WTC11 (cell line): ENCODE data around the gene CCDC12. TPM values are rescaled to one million over a fixed set of nuclear protein-coding genes. Genes with fewer than 3 reads are reported as not detected.

Experiments
- ATAC-seq: fragments of 200-7000 bp; cut with Tn5 transposase; 2 replicates; pipeline ENCODE4 v1.10.0; 2021; ENCODE audit warnings: mild to moderate bottlenecking, moderate library complexity
- CTCF ChIA-PET: fragments of 300-600 bp; sonication (Branson Sonifier 250); formaldehyde crosslinking; loops from one replicate; lab custom pipeline; 2021; ENCODE audit warnings: antibody characterized with exemption; lab: Charles Lee
- POLR2A ChIA-PET: fragments of 350-600 bp; sonication (Branson Sonifier 250); formaldehyde crosslinking; loops from one replicate; lab custom pipeline; 2021; ENCODE audit warnings: antibody characterized with exemption; lab: Charles Lee
- DNase-seq: peaks from one replicate; pipeline ENCODE4 v3.0.0; 2021; ENCODE audit warnings: low spot score
- H3K27ac Mint-ChIP-seq: 2 replicates; pipeline ENCODE4 v1.8.0; 2021; ENCODE audit warnings: mixed read lengths
- H3K27me3 Mint-ChIP-seq: 2 replicates; pipeline ENCODE4 v1.8.0; 2021; ENCODE audit warnings: low read depth, mild to moderate bottlenecking, moderate library complexity, mixed read lengths
- H3K36me3 Mint-ChIP-seq: 2 replicates; pipeline ENCODE4 v1.8.0; 2021; ENCODE audit warnings: mixed read lengths
- H3K4me1 Mint-ChIP-seq: 2 replicates; pipeline ENCODE4 v1.8.0; 2022; ENCODE audit warnings: mixed read lengths
- H3K4me3 Mint-ChIP-seq: 2 replicates; pipeline ENCODE4 v1.8.0; 2021; ENCODE audit warnings: mild to moderate bottlenecking, moderate library complexity, mixed read lengths
- H3K9me3 Mint-ChIP-seq: 2 replicates; pipeline ENCODE4 v1.8.0; 2021; ENCODE audit warnings: mixed read lengths
- CREM ChIP-seq: sonication (generic); formaldehyde crosslinking; IDR thresholded peaks from 2 replicates; pipeline ENCODE4 v1.8.1; 2022; ENCODE audit warnings: mild to moderate bottlenecking, missing genetic modification reagents, moderate library complexity
- ESRRA ChIP-seq: sonication (generic); formaldehyde crosslinking; IDR thresholded peaks from 2 replicates; pipeline ENCODE4 v1.8.1; 2022; ENCODE audit warnings: mild to moderate bottlenecking, missing genetic modification reagents, borderline replicate concordance
- FOXK1 ChIP-seq: sonication (generic); formaldehyde crosslinking; IDR thresholded peaks from 2 replicates; pipeline ENCODE4 v1.8.0; 2022; ENCODE audit warnings: mild to moderate bottlenecking, moderate library complexity, missing genetic modification reagents
- FOXP4 ChIP-seq: sonication (generic); formaldehyde crosslinking; IDR thresholded peaks from 2 replicates; pipeline ENCODE4 v1.8.0; 2022; ENCODE audit warnings: mild to moderate bottlenecking, missing genetic modification reagents
- MYBL2 ChIP-seq: sonication (generic); formaldehyde crosslinking; IDR thresholded peaks from 2 replicates; pipeline ENCODE4 v1.8.1; 2023; ENCODE audit warnings: mild to moderate bottlenecking, moderate library complexity, missing genetic modification reagents
- NFYB ChIP-seq: sonication (generic); formaldehyde crosslinking; conservative IDR thresholded peaks from 2 replicates; pipeline ENCODE4 v1.8.0; 2022; ENCODE audit warnings: low read depth, missing genetic modification reagents
- NR2C2 ChIP-seq: sonication (generic); formaldehyde crosslinking; IDR thresholded peaks from 2 replicates; pipeline ENCODE4 v1.8.0; 2022; ENCODE audit warnings: mild to moderate bottlenecking, missing genetic modification reagents
- OVOL2 ChIP-seq: fragments of 250-450 bp; sonication (Bioruptor Pico); IDR thresholded peaks from 2 replicates; pipeline ENCODE4 v1.9.0; 2021; ENCODE audit warnings: mild to moderate bottlenecking, borderline replicate concordance
- RORB ChIP-seq: fragments of 250-450 bp; sonication (Bioruptor Pico); IDR thresholded peaks from 2 replicates; pipeline ENCODE4 v1.9.0; 2021; ENCODE audit warnings: mild to moderate bottlenecking
- SMAD4 ChIP-seq: sonication (generic); formaldehyde crosslinking; IDR thresholded peaks from 2 replicates; pipeline ENCODE4 v1.8.0; 2022; ENCODE audit warnings: mild to moderate bottlenecking, missing genetic modification reagents
- SP1 ChIP-seq: sonication (generic); formaldehyde crosslinking; conservative IDR thresholded peaks from 2 replicates; pipeline ENCODE4 v1.8.1; 2022; ENCODE audit warnings: missing genetic modification reagents
- TEAD1 ChIP-seq: sonication (generic); formaldehyde crosslinking; IDR thresholded peaks from 2 replicates; pipeline ENCODE4 v1.8.0; 2022; ENCODE audit warnings: mild to moderate bottlenecking, missing genetic modification reagents
- TP53 ChIP-seq: sonication (generic); formaldehyde crosslinking; IDR thresholded peaks from 2 replicates; pipeline ENCODE4 v1.8.1; 2023; ENCODE audit warnings: mild to moderate bottlenecking, missing genetic modification reagents
- USF1 ChIP-seq: sonication (generic); formaldehyde crosslinking; IDR thresholded peaks from 2 replicates; pipeline ENCODE4 v1.8.0; 2022; ENCODE audit warnings: mild to moderate bottlenecking, missing genetic modification reagents
- ZNF232 ChIP-seq: sonication (generic); formaldehyde crosslinking; IDR thresholded peaks from 2 replicates; pipeline ENCODE4 v1.8.0; 2022; ENCODE audit warnings: mild to moderate bottlenecking, missing genetic modification reagents
- ZNF396 ChIP-seq: fragments of 250-450 bp; sonication (Bioruptor Pico); IDR thresholded peaks from 2 replicates; pipeline ENCODE4 v1.8.0; 2021; ENCODE audit warnings: mild to moderate bottlenecking, moderate library complexity, borderline replicate concordance
- ZSCAN18 ChIP-seq: fragments of 250-450 bp; sonication (Bioruptor Pico); IDR thresholded peaks from 2 replicates; pipeline ENCODE4 v2.1.2; 2022; ENCODE audit warnings: mild to moderate bottlenecking, moderate library complexity
- total RNA-seq: library from RNA; stranded (reverse); gene quantifications from 3 replicates; pipeline ENCODE4 v1.2.3, GENCODE V29; 2021
- TF ChIP-seq, protein P1 (sequence below): sonication (generic); formaldehyde crosslinking; IDR thresholded peaks from 2 replicates; pipeline ENCODE4 v1.8.1; 2022; ENCODE audit warnings: mild to moderate bottlenecking, missing genetic modification reagents, moderate library complexity, borderline replicate concordance
- TF ChIP-seq, protein P2 (sequence below): sonication (generic); formaldehyde crosslinking; IDR thresholded peaks from 2 replicates; pipeline ENCODE4 v1.8.1; 2022; ENCODE audit warnings: mild to moderate bottlenecking, moderate library complexity, missing genetic modification reagents

CCDC12 gene
- total RNA-seq, 1 experiment from 2014 or later = 59.1 TPM

DNA sequence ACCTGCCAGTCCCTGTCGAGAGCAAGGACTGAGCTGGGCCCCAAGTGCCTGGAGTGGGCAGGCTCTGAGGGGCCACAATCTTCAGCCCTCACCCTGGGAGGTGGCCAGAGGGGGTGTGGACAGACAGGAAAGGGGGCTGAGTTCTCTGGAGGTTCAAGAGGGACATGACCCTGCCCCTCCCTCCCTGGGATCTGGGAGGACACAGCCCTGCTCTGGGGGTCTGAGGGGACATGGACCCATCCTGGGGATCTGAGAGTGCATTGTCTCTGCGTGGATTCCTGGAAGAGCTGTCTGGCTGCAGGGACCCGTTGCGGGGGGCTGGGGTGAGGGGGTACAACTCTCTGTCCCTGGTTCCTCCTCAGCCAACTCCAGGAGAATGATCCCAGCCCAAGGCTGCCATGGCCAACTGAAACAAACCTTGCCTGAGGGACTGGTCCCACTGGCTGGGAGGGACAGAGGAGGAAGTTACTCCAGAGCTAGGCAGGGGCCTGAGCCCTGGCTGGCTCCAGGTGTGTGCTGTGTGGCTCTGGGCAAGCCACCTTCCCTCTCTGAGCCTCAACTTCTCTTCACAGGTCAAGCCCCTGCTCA, 70.0 kb downstream of the CCDC12 start (continued):
- TF ChIP-seq USF1 = no peak
- TF ChIP-seq, protein P1, sequence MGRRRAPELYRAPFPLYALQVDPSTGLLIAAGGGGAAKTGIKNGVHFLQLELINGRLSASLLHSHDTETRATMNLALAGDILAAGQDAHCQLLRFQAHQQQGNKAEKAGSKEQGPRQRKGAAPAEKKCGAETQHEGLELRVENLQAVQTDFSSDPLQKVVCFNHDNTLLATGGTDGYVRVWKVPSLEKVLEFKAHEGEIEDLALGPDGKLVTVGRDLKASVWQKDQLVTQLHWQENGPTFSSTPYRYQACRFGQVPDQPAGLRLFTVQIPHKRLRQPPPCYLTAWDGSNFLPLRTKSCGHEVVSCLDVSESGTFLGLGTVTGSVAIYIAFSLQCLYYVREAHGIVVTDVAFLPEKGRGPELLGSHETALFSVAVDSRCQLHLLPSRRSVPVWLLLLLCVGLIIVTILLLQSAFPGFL (CRISPR knock-in tag) = no peak
- TF ChIP-seq SMAD4 (CRISPR knock-in tag) = no peak
- TF ChIP-seq TEAD1 (CRISPR knock-in tag) = no peak
- TF ChIP-seq, protein P2, sequence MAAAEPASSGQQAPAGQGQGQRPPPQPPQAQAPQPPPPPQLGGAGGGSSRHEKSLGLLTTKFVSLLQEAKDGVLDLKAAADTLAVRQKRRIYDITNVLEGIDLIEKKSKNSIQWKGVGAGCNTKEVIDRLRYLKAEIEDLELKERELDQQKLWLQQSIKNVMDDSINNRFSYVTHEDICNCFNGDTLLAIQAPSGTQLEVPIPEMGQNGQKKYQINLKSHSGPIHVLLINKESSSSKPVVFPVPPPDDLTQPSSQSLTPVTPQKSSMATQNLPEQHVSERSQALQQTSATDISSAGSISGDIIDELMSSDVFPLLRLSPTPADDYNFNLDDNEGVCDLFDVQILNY (CRISPR knock-in tag) = no peak
- no peak for TF ChIP-seq SP1 (CRISPR knock-in tag)

DNA sequence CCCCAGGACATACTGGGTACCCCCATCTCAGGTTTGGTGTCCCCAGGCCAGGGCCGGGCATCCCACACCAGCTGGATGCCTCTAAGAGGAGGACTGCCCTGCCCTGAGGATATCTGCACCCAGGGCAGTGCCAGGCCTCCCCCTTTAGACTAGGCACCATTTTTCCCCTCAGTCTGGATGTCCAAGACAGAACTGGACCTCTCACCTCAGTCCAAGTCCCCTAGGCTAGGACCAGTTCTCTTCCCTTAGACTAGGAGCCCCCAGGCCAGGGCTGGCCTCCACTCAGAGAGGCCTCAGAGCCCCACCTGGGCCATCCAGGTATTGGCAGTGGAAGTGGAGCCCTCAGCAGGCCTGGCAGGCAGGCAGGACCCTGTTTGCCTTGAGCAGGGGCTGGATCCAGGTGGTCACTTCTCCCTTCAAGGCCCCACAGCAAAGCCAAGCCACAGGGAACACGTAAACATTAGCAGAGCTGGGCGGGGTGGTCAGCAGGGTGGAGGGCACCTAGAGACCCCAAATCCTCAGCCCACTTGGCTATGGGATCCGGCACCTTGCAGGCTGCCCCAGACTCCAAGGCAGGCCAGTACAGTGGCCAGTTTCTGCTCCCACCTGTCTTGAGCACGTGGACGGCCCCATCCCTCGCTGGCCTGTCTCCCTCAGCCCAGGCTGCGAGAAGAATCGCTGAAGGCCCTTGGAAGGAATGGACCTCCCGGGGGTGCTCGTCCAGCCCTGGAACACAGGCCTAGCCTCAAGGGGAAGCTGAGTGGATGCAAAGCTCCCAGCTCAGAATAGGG, 70.7 kb downstream of the CCDC12 start:
- DNase-seq = no peak
- Mint-ChIP-seq H3K36me3 (no peaks in the 10 kb centered on the region), H3K4me1 (no peaks in the 10 kb centered on the region), H3K27me3 (no peaks in the 10 kb centered on the region), H3K9me3 (no peaks in the 10 kb centered on the region), H3K4me3 (no peak overlapping the region), H3K27ac (no peak overlapping the region)
- ChIA-PET CTCF (interaction anchor here (0.8 kb wide), 1 partner anchor 8 kb away, joined by 4 read pairs; no protein-coding TSS in a partner anchor), POLR2A (no interaction called here)
- ATAC-seq = no peak
- TF ChIP-seq NR2C2 (CRISPR knock-in tag) = no peak
- TF ChIP-seq ESRRA (CRISPR knock-in tag) = no peak
- TF ChIP-seq MYBL2 (CRISPR knock-in tag) = no peak
- no peak for TF ChIP-seq SP1 (CRISPR knock-in tag)
- TF ChIP-seq USF1 = no peak
- no peak for TF ChIP-seq NFYB (CRISPR knock-in tag)
- TF ChIP-seq TP53 (CRISPR knock-in tag) = no peak
- TF ChIP-seq FOXP4 (CRISPR knock-in tag) = no peak
- no peak for TF ChIP-seq FOXK1
- no peak for TF ChIP-seq CREM
- no peak for TF ChIP-seq ZSCAN18 (CRISPR knock-in tag)
- no peak for TF ChIP-seq ZNF396 (CRISPR knock-in tag)
- TF ChIP-seq ZNF232 = no peak
- TF ChIP-seq OVOL2 = no peak
- TF ChIP-seq, protein P2 (CRISPR knock-in tag) = no peak
- no peak for TF ChIP-seq RORB (CRISPR knock-in tag)
- TF ChIP-seq, all 79 proteins: peak for 0
